GM19372 (cell line): ENCODE measurements around the gene RAB21.
"Not testable (repeated sequence)": the region's sequence is repeated elsewhere in the genome, so short reads cannot be mapped to it uniquely, and the experiment has no call there.

Experiments used
- ATAC-seq: cut with Tn5 transposase; IDR thresholded peaks from one replicate; pipeline ENCODE4 v1.9.1; 2021; ENCODE audit warnings: mild to moderate bottlenecking, low read depth, moderate library complexity; ENCODE audit not compliant: unreplicated experiment

RAB21 gene

GRCh38 chr12:71748081-71748850 is 6.4 kb upstream of the RAB21 start:
- no peak for ATAC-seq

- ATAC-seq, result no peak
Observed at GRCh38 chr12:71749666-71750065, 5.0 kb upstream of the RAB21 start.

GRCh38 chr12:71752891-71753290 is 1.8 kb upstream of the RAB21 start:
- ATAC-seq, result no peak

- ATAC-seq, result peak; percentile 42
Observed at GRCh38 chr12:71755146-71755892, 656 bp downstream of the RAB21 start.

- ATAC-seq, result no peak
Observed at GRCh38 chr12:71756054-71756690, 1.5 kb downstream of the RAB21 start.

- ATAC-seq, result no peak
Observed at GRCh38 chr12:71759941-71760340, 5.3 kb downstream of the RAB21 start.

- ATAC-seq, result no peak
Observed at GRCh38 chr12:71760471-71760870, 5.8 kb downstream of the RAB21 start.

GRCh38 chr12:71761354-71761753 is 6.7 kb downstream of the RAB21 start:
- not testable (repeated sequence) for ATAC-seq

GRCh38 chr12:71763677-71764379 is 9.2 kb downstream of the RAB21 start:
- no peak for ATAC-seq

- no peak for ATAC-seq
Observed at GRCh38 chr12:71764587-71765321, 10.1 kb downstream of the RAB21 start.

- ATAC-seq, result no peak
Observed at GRCh38 chr12:71766202-71766601, 11.5 kb downstream of the RAB21 start.

- no peak for ATAC-seq
Observed at GRCh38 chr12:71767183-71767582, 12.5 kb downstream of the RAB21 start.

GRCh38 chr12:71768900-71769299 is 14.2 kb downstream of the RAB21 start:
- ATAC-seq, result no peak

- ATAC-seq, result no peak
Observed at GRCh38 chr12:71771069-71771468, 16.4 kb downstream of the RAB21 start.

GRCh38 chr12:71772735-71773134 is 18.1 kb downstream of the RAB21 start:
- no peak for ATAC-seq

GRCh38 chr12:71780237-71780822 is 25.7 kb downstream of the RAB21 start:
- peak; percentile 72 for ATAC-seq

GRCh38 chr12:71782017-71782416 is 27.4 kb downstream of the RAB21 start:
- ATAC-seq, result no peak

GRCh38 chr12:71786829-71787228 is 32.2 kb downstream of the RAB21 start:
- ATAC-seq, result no peak

GRCh38 chr12:71787580-71787979 is 32.9 kb downstream of the RAB21 start:
- ATAC-seq, result no peak

GRCh38 chr12:71790331-71790730 is 35.7 kb downstream of the RAB21 start:
- no peak for ATAC-seq
